Measurements from ENCODE around the gene HUWE1.

DNA sequence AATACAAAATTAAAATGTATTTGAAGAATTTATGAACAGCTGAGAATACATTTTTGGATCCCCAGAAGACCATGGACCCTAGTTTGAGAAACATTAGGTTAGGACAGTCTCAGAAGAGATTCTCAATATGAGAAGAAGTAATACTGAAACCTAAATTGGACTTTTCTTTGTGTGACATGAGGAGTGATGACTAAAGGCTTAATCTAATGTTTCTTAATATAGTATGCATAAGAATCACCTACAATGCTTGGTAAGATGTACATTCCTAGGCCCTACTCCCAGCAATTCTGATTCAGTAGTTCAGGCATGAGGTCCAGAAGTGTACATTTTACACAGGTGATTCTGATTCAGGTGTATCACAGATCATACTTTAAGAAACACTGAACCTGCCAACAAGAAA, 31.6 kb upstream of the HUWE1 start:
- no peak for TF ChIP-seq POLR2A (IDR thresholded peaks at IDR 0.05)
- TF ChIP-seq, protein P1, sequence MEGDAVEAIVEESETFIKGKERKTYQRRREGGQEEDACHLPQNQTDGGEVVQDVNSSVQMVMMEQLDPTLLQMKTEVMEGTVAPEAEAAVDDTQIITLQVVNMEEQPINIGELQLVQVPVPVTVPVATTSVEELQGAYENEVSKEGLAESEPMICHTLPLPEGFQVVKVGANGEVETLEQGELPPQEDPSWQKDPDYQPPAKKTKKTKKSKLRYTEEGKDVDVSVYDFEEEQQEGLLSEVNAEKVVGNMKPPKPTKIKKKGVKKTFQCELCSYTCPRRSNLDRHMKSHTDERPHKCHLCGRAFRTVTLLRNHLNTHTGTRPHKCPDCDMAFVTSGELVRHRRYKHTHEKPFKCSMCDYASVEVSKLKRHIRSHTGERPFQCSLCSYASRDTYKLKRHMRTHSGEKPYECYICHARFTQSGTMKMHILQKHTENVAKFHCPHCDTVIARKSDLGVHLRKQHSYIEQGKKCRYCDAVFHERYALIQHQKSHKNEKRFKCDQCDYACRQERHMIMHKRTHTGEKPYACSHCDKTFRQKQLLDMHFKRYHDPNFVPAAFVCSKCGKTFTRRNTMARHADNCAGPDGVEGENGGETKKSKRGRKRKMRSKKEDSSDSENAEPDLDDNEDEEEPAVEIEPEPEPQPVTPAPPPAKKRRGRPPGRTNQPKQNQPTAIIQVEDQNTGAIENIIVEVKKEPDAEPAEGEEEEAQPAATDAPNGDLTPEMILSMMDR (IDR thresholded peaks at IDR 0.05) = no peak
